GM19023 (cell line): ENCODE data around the gene SLC30A3.
"Not testable (repeated sequence)": the region's sequence is repeated elsewhere in the genome, so short reads cannot be mapped to it uniquely, and the experiment has no call there.

Source experiments
- ATAC-seq: cut with Tn5 transposase; IDR thresholded peaks from one replicate; pipeline ENCODE4 v1.9.1; 2021; ENCODE audit warnings: mild to moderate bottlenecking, moderate library complexity; ENCODE audit not compliant: unreplicated experiment

Gene SLC30A3

GRCh38 chr2:27285481-27285880 is 22.6 kb upstream of the SLC30A3 start:
- ATAC-seq, result no peak

- no peak for ATAC-seq
These were observed 22.1 kb upstream of the SLC30A3 start for GRCh38 chr2:27284996-27285395.

DNA sequence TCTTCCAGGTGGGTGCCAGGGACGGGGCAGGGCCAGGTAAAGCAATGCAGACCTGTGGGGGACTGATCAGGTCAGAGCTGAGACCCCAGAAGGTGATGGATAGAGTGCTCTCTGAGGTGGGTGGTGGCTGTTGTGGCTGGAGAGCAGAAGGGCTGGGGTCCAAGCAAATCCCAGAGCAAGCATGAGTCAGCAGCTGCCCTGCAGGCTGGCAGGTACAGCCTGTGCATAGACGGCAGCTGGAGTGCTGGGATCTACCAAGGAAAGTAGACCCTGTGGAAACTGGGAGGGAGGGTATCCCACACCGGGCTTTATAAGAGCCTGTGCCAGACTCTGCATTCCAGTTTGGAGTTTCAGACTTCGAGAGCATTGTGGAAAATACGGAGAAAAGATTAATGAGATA is 20.0 kb upstream of the SLC30A3 start:
- ATAC-seq, result no peak

DNA sequence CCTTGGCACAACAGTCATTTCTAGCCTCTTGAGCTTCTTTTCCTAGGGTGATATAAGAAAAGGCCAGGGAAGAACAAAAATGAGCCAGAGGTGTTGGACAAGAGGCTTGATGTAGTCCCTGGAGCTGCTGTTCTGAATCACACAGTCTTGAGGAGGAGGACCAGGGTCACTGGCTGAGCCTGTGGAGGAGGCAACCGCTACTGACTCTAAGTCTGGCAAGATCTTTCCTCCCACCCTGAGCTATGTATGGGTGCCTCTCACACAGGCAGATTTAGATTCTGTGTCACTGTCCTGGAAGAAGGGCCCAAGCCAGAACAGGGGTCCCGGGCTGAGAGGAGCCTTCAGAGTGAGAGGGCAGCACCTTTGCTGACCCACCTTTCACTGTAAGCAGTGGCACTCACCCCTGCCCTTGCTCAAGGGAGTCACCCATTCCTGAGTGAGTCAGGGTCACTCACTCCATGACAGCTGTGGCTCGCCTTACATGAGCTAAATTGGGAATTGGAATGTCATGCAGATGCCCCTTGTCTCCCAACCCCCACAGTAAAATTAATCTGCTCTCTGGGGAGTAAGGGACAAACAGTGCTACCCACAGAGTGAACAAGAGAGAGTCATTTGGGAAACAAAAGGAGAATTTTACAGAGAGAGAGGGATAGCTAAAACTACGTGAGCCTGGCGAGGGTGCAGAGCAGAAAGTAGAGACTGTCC is 19.2 kb upstream of the SLC30A3 start, which contains the start of gene TRIM54:
TSS of gene TRIM54 (plus strand) at position 575 of the 705 bp plus-strand sequence. CDS start 303 bp downstream, outside the sequence.
- ATAC-seq, result no peak

DNA sequence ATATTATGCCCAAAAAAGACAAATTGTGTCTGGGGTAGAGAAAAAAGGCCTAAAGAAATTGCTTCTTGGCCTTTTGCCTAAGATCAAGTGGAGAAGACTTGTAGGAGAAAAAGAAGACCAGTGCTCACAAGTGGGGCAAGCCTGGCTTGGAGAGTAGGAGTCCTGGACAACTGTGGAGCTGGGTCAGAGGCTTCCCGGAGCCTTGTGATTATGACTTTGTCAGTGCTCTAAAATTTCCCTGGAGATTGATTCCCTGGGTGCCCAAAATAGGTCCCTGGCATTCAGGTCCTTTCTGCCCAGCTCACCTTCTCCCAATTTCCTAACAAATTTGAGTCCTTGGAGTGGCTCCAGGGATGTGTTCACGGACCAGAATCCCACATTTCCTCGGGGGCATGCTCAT is 18.6 kb upstream of the SLC30A3 start:
- no peak for ATAC-seq

GRCh38 chr2:27280826-27281225 is 18.0 kb upstream of the SLC30A3 start:
- no peak for ATAC-seq

- no peak for ATAC-seq
These were observed 15.2 kb upstream of the SLC30A3 start for GRCh38 chr2:27278010-27278409.

- ATAC-seq, result no peak
These were observed 12.6 kb upstream of the SLC30A3 start, which contains the start of gene DNAJC5G for GRCh38 chr2:27275211-27276150. TSS of gene DNAJC5G (plus strand) at chr2:27275433. CDS start at chr2:27276729, 1,296 bp downstream.

- not testable (repeated sequence) for ATAC-seq
These were observed 10.0 kb upstream of the SLC30A3 start for GRCh38 chr2:27272537-27273522.

GRCh38 chr2:27271631-27272340 is 8.9 kb upstream of the SLC30A3 start:
- no peak for ATAC-seq

- no peak for ATAC-seq
These were observed 7.8 kb upstream of the SLC30A3 start for GRCh38 chr2:27270670-27271069.

GRCh38 chr2:27270131-27270530 is 7.3 kb upstream of the SLC30A3 start:
- no peak for ATAC-seq

- ATAC-seq, result not testable (repeated sequence)
These were observed 5.4 kb upstream of the SLC30A3 start for GRCh38 chr2:27268296-27268695.

DNA sequence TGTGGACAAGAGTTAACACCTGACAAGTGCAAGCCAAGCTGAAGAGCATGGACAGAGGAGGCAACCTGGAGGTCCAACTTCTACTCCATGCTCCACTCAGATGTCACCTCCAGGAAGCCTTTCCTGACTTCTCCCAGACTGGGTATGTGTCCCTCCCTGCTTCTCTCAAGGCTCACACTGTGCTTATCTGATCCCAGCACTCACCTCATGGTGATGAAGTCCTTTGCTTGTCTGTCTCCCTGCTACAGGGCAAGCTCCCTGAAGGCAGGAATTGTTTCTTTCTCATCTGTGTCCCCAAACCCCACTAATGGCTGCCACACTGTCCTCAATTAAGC is 2.7 kb upstream of the SLC30A3 start:
- no peak for ATAC-seq

GRCh38 chr2:27264753-27265535 is 2.1 kb upstream of the SLC30A3 start:
- no peak for ATAC-seq

GRCh38 chr2:27264253-27264752 is 1.5 kb upstream of the SLC30A3 start:
- ATAC-seq, result no peak

GRCh38 chr2:27263287-27264252 is 723 bp upstream of the SLC30A3 start:
- ATAC-seq, result no peak

DNA sequence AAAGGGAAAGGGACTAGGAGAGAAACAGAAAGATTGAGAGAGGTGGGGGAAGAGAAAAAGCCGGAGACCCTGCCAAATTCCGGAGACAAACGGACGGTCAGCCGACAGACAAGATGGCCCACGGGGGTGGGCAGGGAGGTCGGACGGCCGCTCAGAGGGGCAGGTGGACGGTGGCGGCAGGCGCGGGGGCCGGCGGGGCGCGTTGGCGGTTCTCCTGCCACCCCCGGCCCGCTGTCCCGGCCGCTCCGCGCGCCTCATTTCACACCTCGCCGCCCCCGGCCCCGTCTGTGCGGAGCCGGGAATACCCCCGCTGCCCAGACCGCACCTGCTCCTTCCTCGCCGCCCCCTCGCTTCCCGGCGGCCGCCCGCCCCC is 935 bp downstream of the SLC30A3 start:
- no peak for ATAC-seq
